ENCODE data around the gene MRPL50.

Gene MRPL50

GRCh38 chr9:101434998-101435397 lies 36.6 kb upstream of the MRPL50 start:
- H3K27ac ChIP-seq (ENCODE audit: low read depth, low read length, severe bottlenecking): no peak overlapping the region
- no peaks in the 10 kb centered on the region for H3K4me1 ChIP-seq (ENCODE audit: control insufficient read depth, insufficient read depth, low read length, poor library complexity, severe bottlenecking)
- no peak overlapping the region for H3K4me3 ChIP-seq (ENCODE audit: extremely low read depth, insufficient read depth, low read length, poor library complexity, severe bottlenecking)
- H3K9me3 ChIP-seq (ENCODE audit: control insufficient read depth, low read length): no peaks in the 10 kb centered on the region
- WGBS, 2 experiments (ENCODE audit: insufficient coverage in 2 of 2): 100% methylated on average over 1 to 2 of the region's 3 CpGs
- H3K36me3 ChIP-seq (ENCODE audit: control insufficient read depth, insufficient read depth, low read length): no peaks in the 10 kb centered on the region

GRCh38 chr9:101433229-101433628 lies 34.8 kb upstream of the MRPL50 start:
- Histone ChIP-seq H3K36me3 (ENCODE audit: control insufficient read depth, insufficient read depth, low read length) (no peaks in the 10 kb centered on the region), H3K9me3 (ENCODE audit: control insufficient read depth, low read length) (no peaks in the 10 kb centered on the region), H3K4me3 (ENCODE audit: extremely low read depth, insufficient read depth, low read length, poor library complexity, severe bottlenecking) (no peak overlapping the region), H3K27ac (ENCODE audit: low read depth, low read length, severe bottlenecking) (no peak overlapping the region), H3K4me1 (ENCODE audit: control insufficient read depth, insufficient read depth, low read length, poor library complexity, severe bottlenecking) (no peaks in the 10 kb centered on the region)
- WGBS, 2 experiments (ENCODE audit: insufficient coverage in 2 of 2): 60% methylated on average over 1 of the region's 3 CpGs; no CpG with 5 or more reads in 1 of the 2 experiments

GRCh38 chr9:101432740-101433139 lies 34.3 kb upstream of the MRPL50 start:
- Histone ChIP-seq H3K4me1 (ENCODE audit: control insufficient read depth, insufficient read depth, low read length, poor library complexity, severe bottlenecking) (no peaks in the 10 kb centered on the region), H3K4me3 (ENCODE audit: extremely low read depth, insufficient read depth, low read length, poor library complexity, severe bottlenecking) (no peak overlapping the region), H3K27ac (ENCODE audit: low read depth, low read length, severe bottlenecking) (no peak overlapping the region), H3K36me3 (ENCODE audit: control insufficient read depth, insufficient read depth, low read length) (no peaks in the 10 kb centered on the region), H3K9me3 (ENCODE audit: control insufficient read depth, low read length) (no peaks in the 10 kb centered on the region)
- WGBS, 2 experiments (ENCODE audit: insufficient coverage in 2 of 2): 100% methylated on average over 1 of the region's 1 CpG; no CpG with 5 or more reads in 1 of the 2 experiments

- Histone ChIP-seq H3K9me3 (ENCODE audit: control insufficient read depth, low read length) (no peaks in the 10 kb centered on the region), H3K36me3 (ENCODE audit: control insufficient read depth, insufficient read depth, low read length) (no peaks in the 10 kb centered on the region), H3K4me3 (ENCODE audit: extremely low read depth, insufficient read depth, low read length, poor library complexity, severe bottlenecking) (no peak overlapping the region), H3K27ac (ENCODE audit: low read depth, low read length, severe bottlenecking) (no peak overlapping the region), H3K4me1 (ENCODE audit: control insufficient read depth, insufficient read depth, low read length, poor library complexity, severe bottlenecking) (no peaks in the 10 kb centered on the region)
These were observed 33.8 kb upstream of the MRPL50 start for GRCh38 chr9:101432171-101432570.

GRCh38 chr9:101429736-101430135 lies 31.3 kb upstream of the MRPL50 start:
- H3K4me3 ChIP-seq (ENCODE audit: extremely low read depth, insufficient read depth, low read length, poor library complexity, severe bottlenecking): no peak overlapping the region
- 82 to 93% methylated on average over 6 to 7 of the region's 7 CpGs for WGBS, 2 experiments (ENCODE audit: insufficient coverage in 2 of 2)
- no peak overlapping the region for H3K27ac ChIP-seq (ENCODE audit: low read depth, low read length, severe bottlenecking)
- H3K9me3 ChIP-seq (ENCODE audit: control insufficient read depth, low read length): no peaks in the 10 kb centered on the region
- H3K4me1 ChIP-seq (ENCODE audit: control insufficient read depth, insufficient read depth, low read length, poor library complexity, severe bottlenecking): no peaks in the 10 kb centered on the region
- H3K36me3 ChIP-seq (ENCODE audit: control insufficient read depth, insufficient read depth, low read length): no peaks in the 10 kb centered on the region

GRCh38 chr9:101428909-101429308 lies 30.5 kb upstream of the MRPL50 start:
- H3K36me3 ChIP-seq (ENCODE audit: control insufficient read depth, insufficient read depth, low read length): no peaks in the 10 kb centered on the region
- no peaks in the 10 kb centered on the region for H3K9me3 ChIP-seq (ENCODE audit: control insufficient read depth, low read length)
- H3K27ac ChIP-seq (ENCODE audit: low read depth, low read length, severe bottlenecking): no peak overlapping the region
- no peaks in the 10 kb centered on the region for H3K4me1 ChIP-seq (ENCODE audit: control insufficient read depth, insufficient read depth, low read length, poor library complexity, severe bottlenecking)
- H3K4me3 ChIP-seq (ENCODE audit: extremely low read depth, insufficient read depth, low read length, poor library complexity, severe bottlenecking): no peak overlapping the region
- WGBS, 2 experiments (ENCODE audit: insufficient coverage in 2 of 2): 100% methylated on average over 1 of the region's 3 CpGs; no CpG with 5 or more reads in 1 of the 2 experiments

GRCh38 chr9:101427957-101428655 lies 29.7 kb upstream of the MRPL50 start:
- 100% methylated on average over 1 of the region's 3 CpGs; no CpG with 5 or more reads in 1 of the 2 experiments for WGBS, 2 experiments (ENCODE audit: insufficient coverage in 2 of 2)

GRCh38 chr9:101427358-101427757 lies 28.9 kb upstream of the MRPL50 start:
- Histone ChIP-seq H3K9me3 (ENCODE audit: control insufficient read depth, low read length) (no peaks in the 10 kb centered on the region), H3K36me3 (ENCODE audit: control insufficient read depth, insufficient read depth, low read length) (no peaks in the 10 kb centered on the region), H3K4me3 (ENCODE audit: extremely low read depth, insufficient read depth, low read length, poor library complexity, severe bottlenecking) (no peak overlapping the region), H3K27ac (ENCODE audit: low read depth, low read length, severe bottlenecking) (no peak overlapping the region), H3K4me1 (ENCODE audit: control insufficient read depth, insufficient read depth, low read length, poor library complexity, severe bottlenecking) (no peaks in the 10 kb centered on the region)
- WGBS, 2 experiments (ENCODE audit: insufficient coverage in 2 of 2): 85 to 87% methylated on average over 6 to 8 of the region's 8 CpGs

More at GRCh38 chr9:101427957-101428655, 29.7 kb upstream of the MRPL50 start:
- no peak overlapping the region for H3K4me3 ChIP-seq (ENCODE audit: extremely low read depth, insufficient read depth, low read length, poor library complexity, severe bottlenecking)
- no peak overlapping the region for H3K27ac ChIP-seq (ENCODE audit: low read depth, low read length, severe bottlenecking)
- H3K4me1 ChIP-seq (ENCODE audit: control insufficient read depth, insufficient read depth, low read length, poor library complexity, severe bottlenecking): no peaks in the 10 kb centered on the region
- H3K36me3 ChIP-seq (ENCODE audit: control insufficient read depth, insufficient read depth, low read length): no peaks in the 10 kb centered on the region
- H3K9me3 ChIP-seq (ENCODE audit: control insufficient read depth, low read length): no peaks in the 10 kb centered on the region

GRCh38 chr9:101421653-101422065 lies 23.2 kb upstream of the MRPL50 start:
- Histone ChIP-seq H3K27ac (ENCODE audit: low read depth, low read length, severe bottlenecking) (no peak overlapping the region), H3K36me3 (ENCODE audit: control insufficient read depth, insufficient read depth, low read length) (no peaks in the 10 kb centered on the region), H3K4me1 (ENCODE audit: control insufficient read depth, insufficient read depth, low read length, poor library complexity, severe bottlenecking) (no peaks in the 10 kb centered on the region), H3K4me3 (ENCODE audit: extremely low read depth, insufficient read depth, low read length, poor library complexity, severe bottlenecking) (no peak overlapping the region), H3K9me3 (ENCODE audit: control insufficient read depth, low read length) (no peaks in the 10 kb centered on the region)
- 88 to 100% methylated on average over 3 of the region's 5 CpGs for WGBS, 2 experiments (ENCODE audit: insufficient coverage in 2 of 2)

- no peaks in the 10 kb centered on the region for H3K9me3 ChIP-seq (ENCODE audit: control insufficient read depth, low read length)
- H3K36me3 ChIP-seq (ENCODE audit: control insufficient read depth, insufficient read depth, low read length): no peaks in the 10 kb centered on the region
- H3K4me3 ChIP-seq (ENCODE audit: extremely low read depth, insufficient read depth, low read length, poor library complexity, severe bottlenecking): no peak overlapping the region
- WGBS, 2 experiments (ENCODE audit: insufficient coverage in 2 of 2): 89 to 100% methylated on average over 1 to 2 of the region's 2 CpGs
- no peaks in the 10 kb centered on the region for H3K4me1 ChIP-seq (ENCODE audit: control insufficient read depth, insufficient read depth, low read length, poor library complexity, severe bottlenecking)
- no peak overlapping the region for H3K27ac ChIP-seq (ENCODE audit: low read depth, low read length, severe bottlenecking)
These were observed 21.4 kb upstream of the MRPL50 start for GRCh38 chr9:101419863-101420262.
